Hematopoietic multipotent progenitor cell treated with erythropoietin and hydrocortisone succinate and interleukin-3 and kit ligand, for 6 days (in vitro differentiated cells): Measurements from ENCODE around the gene CUEDC2.

ENCODE experiments used
- DNase-seq: peaks from one replicate; pipeline ENCODE4 v3.0.0-alpha.2; 2015

Gene CUEDC2

GRCh38 chr10:102424145-102424544 is 8.2 kb downstream of the CUEDC2 start:
- no peak for DNase-seq

DNA sequence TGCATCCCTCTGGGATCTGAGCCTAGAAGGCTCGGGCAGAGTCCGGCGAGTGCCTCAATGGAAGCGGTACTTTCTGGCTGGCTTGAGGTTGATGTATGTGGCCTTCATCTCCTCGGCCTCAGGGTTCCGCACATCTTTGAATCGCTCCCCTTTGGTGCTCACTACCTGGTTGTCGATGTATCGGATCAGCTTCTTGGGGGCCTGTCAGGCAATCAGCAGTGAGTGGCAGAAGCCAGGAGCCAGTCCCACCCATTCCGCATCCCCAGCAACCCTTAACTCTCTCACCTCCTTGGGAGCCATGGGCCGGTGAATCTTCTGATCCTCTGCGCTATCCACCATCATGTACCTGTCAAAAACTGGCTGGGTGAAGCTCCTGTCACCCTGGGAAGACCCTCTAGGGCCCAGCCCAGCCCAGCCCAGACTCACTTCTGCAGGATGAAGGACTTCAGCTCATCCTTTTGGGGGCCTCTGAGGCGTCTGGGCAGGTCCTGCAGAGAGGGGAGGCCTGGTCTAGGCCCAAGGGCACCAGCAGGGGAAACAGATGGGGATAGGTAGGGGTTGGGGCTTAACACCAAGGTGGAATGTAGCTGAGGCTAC is 8.9 kb downstream of the CUEDC2 start:
- no peak for DNase-seq

DNA sequence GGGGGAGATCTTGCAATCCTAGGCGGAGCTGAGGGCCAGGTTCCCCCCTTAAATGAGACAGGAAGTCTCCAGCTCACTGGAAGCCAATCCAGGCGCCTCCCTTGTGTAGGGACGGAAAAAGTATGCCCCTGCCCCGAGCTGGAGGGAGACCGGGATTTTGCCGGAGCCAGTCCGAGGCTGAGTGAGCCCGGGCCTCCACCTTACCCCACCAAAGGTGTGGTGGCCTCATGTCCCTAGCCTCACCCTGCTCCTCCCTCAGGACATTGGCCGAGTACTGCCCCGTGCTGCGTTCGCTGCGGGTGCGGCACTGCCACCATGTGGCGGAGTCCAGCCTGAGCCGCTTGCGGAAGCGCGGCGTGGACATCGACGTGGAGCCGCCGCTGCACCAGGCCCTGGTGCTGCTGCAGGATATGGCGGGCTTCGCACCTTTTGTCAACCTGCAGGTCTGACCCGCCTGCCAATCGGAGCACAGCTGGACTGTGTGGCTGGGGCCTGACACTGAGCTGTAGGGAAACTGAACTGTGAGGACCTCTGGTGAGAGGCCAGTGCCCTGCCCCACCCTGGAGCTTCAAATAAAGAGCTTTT is 9.7 kb downstream of the CUEDC2 start:
- DNase-seq = peak; percentile 84

GRCh38 chr10:102421757-102422512 is 10.4 kb downstream of the CUEDC2 start:
- DNase-seq = peak; percentile 85

DNA sequence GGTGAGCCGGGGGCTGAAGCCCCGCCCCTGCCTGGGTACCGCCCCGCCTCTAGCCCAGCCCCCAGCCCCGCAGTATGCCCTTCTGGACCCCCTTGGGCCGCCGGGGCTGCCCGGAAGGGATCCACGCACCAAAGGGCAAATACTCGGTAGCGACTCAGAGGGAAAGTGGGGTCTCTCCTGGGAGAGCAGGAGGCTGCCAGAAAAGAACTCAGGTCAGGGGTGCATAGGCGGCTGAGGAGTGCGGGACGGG is 10.9 kb downstream of the CUEDC2 start:
- no peak for DNase-seq

DNA sequence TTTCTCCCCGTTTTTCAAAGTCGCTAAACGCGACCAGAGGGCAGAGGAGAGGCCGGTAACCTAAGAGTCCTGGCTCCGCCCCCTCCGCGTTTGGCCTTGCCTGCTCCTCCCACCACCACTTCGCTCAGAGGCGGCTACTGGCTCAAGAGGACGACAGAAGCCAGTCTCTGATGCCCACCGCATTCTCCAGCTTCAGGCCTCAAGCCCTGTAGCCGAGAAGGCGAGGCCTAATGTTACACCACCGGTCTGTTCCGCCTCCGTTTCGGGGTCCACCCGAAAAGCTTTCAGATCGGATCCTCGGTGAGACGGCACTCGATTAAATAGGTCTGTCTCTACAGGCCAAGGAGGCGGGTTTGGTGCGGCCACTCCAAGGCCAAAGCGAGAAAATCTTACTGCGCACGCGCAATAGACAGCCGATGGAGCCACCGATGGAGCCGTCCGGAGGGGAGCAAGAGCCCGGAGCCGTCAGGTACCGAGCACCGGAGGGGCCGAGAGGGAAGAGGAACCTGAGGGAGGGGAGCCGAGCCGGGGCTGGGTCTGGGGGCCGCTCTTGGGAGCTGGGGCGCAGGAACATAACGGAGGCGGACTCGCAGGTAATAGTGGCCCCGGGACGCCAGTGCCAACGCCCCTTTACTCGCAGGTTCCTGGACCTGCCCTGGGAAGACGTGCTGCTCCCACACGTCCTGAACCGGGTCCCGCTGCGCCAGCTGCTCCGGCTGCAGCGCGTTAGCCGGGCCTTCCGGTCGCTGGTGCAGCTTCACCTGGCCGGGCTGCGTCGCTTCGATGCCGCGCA is 11.5 kb downstream of the CUEDC2 start, which contains the start of gene FBXL15:
Gene FBXL15 (plus strand): TSS at position 123 of the 793 bp plus-strand sequence. CDS start 294 bp downstream, at position 417.
- peak; percentile 100 for DNase-seq

GRCh38 chr10:102420181-102420713 is 12.1 kb downstream of the CUEDC2 start:
- no peak for DNase-seq

DNA sequence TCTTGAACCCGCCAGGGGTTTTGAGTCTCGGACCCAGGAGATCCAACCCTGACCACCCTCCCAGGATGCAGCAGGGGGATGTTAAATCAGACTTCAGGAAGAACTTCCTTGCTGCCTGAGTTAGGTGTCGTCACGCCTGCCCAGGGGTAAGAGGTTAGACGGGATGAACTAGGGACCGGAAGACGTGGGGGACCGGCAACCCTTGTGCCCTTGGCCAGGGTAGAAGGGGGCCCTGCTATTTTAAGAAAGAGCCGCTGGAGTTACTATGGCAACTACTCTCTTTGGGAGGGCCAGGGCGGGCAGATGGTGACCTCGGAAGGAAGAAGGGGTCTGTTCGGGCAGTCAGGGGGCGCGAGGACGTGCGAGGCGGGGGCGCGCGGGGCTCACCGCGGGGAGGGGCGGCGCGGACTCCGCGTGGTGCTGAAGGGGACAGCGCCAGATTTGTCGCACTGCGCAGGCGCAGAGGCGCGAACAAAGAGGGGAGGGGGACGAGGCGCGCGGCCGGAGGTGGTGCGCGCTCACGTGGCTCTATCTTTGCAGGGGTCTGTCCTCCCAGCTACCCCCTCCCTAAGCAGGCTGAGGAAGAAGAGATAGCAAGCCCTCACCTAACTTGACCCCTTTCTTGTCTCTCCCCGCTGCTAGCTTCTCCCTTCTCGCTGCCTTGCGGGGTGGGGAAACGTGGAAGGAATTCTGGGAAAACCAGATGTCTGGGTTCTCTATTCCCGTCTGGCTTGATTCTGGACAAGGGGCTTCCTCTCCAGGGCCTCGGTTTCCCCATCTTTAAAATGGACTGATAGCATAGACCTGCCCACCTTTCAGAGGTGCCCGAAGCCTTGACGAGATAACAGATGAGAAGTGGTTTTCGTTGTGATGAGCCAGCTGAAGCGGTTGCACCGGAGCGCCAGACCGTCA is 12.8 kb downstream of the CUEDC2 start:
- DNase-seq = peak; percentile 70

- no peak for DNase-seq
Measured at GRCh38 chr10:102418622-102419268, 13.6 kb downstream of the CUEDC2 start, which contains the start of gene PSD. PSD (minus strand) TSS chr10:102418785; CDS start chr10:102417038, 1,747 bp downstream.

DNA sequence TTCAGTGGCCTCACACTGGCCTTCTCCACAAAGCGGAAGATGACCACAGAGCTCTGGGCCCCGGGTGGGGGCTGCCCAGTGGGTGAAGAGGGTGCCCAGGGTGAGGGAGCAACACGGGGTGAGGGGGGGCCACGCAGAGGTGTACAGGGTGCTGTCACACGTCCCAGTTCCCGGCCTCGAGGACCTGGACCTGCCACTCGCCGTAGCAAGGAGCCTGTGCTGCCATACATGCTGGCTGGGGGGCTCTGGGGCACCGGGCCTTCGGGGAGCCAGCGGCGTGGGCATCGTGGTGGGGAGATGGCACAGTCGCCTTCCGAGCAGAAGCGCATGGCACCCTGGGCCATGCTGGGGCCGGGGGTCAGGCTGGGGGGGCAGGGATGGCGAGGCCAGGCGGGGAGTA is 15.7 kb downstream of the CUEDC2 start:
- DNase-seq = no peak

- DNase-seq = no peak
Measured at GRCh38 chr10:102416283-102416682, 16.1 kb downstream of the CUEDC2 start.

DNA sequence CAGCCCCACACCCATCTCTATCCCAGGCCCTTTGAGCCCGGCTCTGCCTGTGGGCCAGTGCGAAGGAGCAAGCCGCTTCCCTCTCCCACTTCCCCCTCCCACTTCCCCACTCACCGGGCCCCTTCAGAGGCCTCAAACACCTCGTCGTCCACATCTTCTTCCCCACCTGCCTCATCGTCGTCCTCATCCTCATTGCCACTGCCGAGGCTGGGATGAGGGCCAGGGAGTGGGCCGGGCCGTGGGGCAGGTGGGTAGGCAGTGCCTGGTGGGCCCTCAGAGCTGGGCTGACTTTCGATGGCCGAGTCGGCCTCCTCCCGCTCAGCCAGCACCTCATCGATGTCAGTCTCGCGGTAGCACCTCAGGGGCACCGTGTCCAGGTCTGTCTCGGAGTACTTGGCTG is 17.6 kb downstream of the CUEDC2 start:
- DNase-seq = no peak

DNA sequence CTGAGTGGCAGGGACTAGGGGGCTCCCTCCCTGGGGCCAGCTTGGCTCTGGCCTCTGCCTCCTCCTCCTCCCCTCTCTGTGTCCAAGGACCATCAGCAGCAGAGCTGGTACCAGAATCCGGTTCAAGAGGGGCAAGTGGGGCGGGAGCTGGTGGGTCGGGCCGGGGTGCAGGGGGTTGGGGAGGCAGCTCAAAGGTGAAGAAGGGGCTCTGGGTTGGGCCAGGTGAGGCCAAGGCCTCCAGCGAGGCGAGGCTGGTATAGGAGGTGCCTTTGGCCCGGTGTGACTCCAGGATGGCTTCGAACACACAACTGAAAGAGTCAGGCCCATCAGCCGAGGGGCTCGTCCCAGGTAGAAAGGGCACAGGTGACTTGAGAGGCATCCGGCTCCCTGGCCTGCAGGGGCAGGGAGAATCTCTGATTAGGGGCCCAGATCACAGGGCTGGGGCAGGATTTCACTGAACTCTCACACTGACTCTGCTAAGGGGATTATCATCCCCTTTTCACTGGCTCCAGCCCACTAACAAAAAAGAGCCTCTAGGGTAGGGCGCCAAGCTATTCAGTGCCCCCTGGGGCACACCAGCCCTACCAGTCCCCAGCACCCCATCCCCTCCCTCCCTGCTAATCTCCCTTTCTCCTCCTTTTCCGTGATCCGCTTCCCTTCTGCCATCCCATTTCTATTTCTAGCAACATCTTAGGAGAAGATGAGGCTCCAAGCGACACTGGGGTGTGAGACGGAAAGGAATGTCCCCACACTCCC is 18.4 kb downstream of the CUEDC2 start:
- no peak for DNase-seq

GRCh38 chr10:102413053-102413705 is 19.2 kb downstream of the CUEDC2 start:
- no peak for DNase-seq

GRCh38 chr10:102412293-102412692 is 20.1 kb downstream of the CUEDC2 start:
- no peak for DNase-seq

DNA sequence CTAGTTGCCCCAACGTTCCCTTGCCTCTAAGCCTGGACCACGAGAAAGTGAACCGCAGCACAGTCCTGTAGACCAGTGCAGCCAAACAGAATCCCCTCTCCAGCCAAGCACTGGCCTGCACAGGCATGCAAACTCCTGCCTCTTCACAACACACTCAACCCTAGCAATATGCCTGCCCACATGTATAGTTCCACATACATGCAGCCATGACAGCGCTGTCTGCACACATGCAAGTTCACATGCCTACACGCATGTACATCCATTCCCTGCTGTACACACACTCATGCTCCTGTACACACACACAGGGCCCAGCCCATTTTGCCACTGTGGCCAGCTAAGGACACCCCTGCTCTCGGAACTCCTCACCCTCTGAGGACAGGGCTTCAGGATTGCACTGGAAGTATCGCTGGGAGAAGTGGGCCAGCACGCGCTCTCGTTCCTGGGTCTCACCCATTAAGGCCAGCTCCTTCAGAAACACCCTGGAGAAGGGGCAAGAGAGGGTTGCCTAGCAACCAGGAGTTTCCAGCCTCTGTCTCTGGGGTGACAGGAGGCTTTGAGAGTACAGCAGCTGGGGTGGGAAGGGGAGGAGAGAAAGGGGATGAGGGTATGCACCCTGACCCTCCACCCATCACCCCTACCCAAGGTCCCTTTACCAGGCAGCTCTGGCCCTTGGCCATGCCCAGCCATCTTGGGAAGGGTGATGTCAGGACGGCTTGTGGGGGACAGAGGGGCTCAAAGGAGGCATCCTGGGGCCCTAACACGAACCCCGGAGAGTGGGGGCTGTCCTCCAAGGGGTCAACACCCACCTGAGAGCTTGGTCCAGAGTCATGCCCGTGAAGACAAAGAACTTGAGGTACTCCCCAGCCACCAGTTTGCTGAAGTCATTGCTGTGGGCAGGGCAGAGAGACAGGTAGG is 20.8 kb downstream of the CUEDC2 start:
- no peak for DNase-seq

GRCh38 chr10:102410429-102411073 is 21.8 kb downstream of the CUEDC2 start:
- DNase-seq = no peak

DNA sequence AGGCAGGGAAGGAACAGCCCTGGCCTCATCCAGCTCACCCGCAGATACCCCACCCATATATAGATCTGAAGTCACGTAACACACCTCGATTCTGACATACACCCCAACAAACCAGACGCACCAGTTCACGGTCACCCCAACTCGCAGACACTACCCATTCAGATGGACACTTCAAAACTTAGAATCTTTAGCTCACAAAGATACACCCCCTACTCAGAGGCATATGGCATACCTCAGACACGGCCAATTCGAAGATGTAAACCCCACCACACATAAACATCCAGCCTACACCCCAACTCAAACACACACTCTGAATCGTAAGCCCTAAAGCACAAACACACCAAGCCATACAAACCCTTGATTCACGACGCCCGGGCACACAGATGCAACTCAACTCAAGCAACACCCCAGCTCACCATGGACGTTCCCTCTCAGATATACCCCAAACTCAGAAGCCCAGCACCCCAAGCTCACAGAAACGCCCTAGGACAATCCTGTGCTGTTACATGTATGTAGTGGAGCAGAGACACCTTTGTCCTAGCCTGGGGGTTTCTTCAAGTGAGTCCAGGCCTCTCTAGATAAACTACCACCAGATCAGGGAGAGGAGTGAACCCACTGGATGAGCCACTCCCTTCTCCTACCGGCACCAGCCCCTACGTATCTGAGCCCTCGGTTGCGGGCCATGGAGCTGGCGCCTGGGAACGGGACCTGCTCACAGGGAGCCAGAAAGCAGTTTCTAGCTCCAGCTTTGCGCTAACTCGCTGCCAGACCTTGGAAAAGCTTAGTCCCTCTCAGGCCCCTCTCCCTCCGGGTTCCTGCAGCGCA is 22.6 kb downstream of the CUEDC2 start:
- no peak for DNase-seq
